Mononuclear cell (primary cell): Measurements from ENCODE around the gene ALDH7A1. TPM values are rescaled to one million over a fixed set of nuclear protein-coding genes. Genes with fewer than 3 reads are reported as not detected.

ENCODE experiments used
- H3K27me3 ChIP-seq: 2 replicates; pipeline ENCODE4 v1.6.0; 2011; ENCODE audit warnings: low read length, control low read depth; ENCODE audit not compliant: insufficient read depth
- H3K4me1 ChIP-seq: 2 replicates; pipeline ENCODE4 v1.5.1; 2011; ENCODE audit warnings: mild to moderate bottlenecking, low read length, control low read depth; ENCODE audit not compliant: insufficient read depth
- H3K4me3 ChIP-seq: 2 replicates; pipeline ENCODE4 v1.5.1; 2011; ENCODE audit warnings: mild to moderate bottlenecking, low read length, moderate library complexity
- H3K9me3 ChIP-seq: 2 replicates; pipeline ENCODE4 v1.5.1; 2011; ENCODE audit warnings: low read depth, mild to moderate bottlenecking, control low read depth, low read length
- total RNA-seq: library from RNA; depleted of rRNA; stranded (reverse); fragments of >200 nt; gene quantifications from one replicate; pipeline ENCODE4 v1.2.3, GENCODE V29; 2012

ALDH7A1 gene
- total RNA-seq, 1 donor, result 0.31 TPM

- Histone ChIP-seq H3K27me3 (no peaks in the 10 kb centered on the region), H3K4me1 (no peaks in the 10 kb centered on the region), H3K9me3 (no peaks in the 10 kb centered on the region), H3K4me3 (no peak overlapping the region)
Observed at GRCh38 chr5:126513302-126513701, 81.7 kb downstream of the ALDH7A1 start.

- Histone ChIP-seq H3K4me3 (no peak overlapping the region), H3K27me3 (no peaks in the 10 kb centered on the region), H3K9me3 (no peaks in the 10 kb centered on the region), H3K4me1 (no peaks in the 10 kb centered on the region)
Observed at GRCh38 chr5:126512451-126512850, 82.6 kb downstream of the ALDH7A1 start.

GRCh38 chr5:126511961-126512360 lies 83.1 kb downstream of the ALDH7A1 start:
- H3K4me3 ChIP-seq, result no peak overlapping the region
- H3K4me1 ChIP-seq, result no peaks in the 10 kb centered on the region
- H3K9me3 ChIP-seq, result no peaks in the 10 kb centered on the region
- H3K27me3 ChIP-seq, result no peaks in the 10 kb centered on the region

- Histone ChIP-seq H3K9me3 (no peaks in the 10 kb centered on the region), H3K27me3 (no peaks in the 10 kb centered on the region), H3K4me1 (no peaks in the 10 kb centered on the region), H3K4me3 (no peak overlapping the region)
Observed at GRCh38 chr5:126509339-126509738, 85.7 kb downstream of the ALDH7A1 start.

GRCh38 chr5:126508962-126509279 lies 86.1 kb downstream of the ALDH7A1 start:
- H3K9me3 ChIP-seq, result no peaks in the 10 kb centered on the region
- H3K4me3 ChIP-seq, result no peak overlapping the region
- H3K27me3 ChIP-seq, result no peaks in the 10 kb centered on the region

GRCh38 chr5:126508251-126508961 lies 86.6 kb downstream of the ALDH7A1 start:
- no peaks in the 10 kb centered on the region for H3K9me3 ChIP-seq
- H3K4me3 ChIP-seq, result no peak overlapping the region
- H3K4me1 ChIP-seq, result no peaks in the 10 kb centered on the region
- no peaks in the 10 kb centered on the region for H3K27me3 ChIP-seq

More at GRCh38 chr5:126508962-126509279, 86.1 kb downstream of the ALDH7A1 start:
- H3K4me1 ChIP-seq, result no peaks in the 10 kb centered on the region

- Histone ChIP-seq H3K4me3 (no peak overlapping the region), H3K27me3 (no peaks in the 10 kb centered on the region), H3K4me1 (no peaks in the 10 kb centered on the region), H3K9me3 (no peaks in the 10 kb centered on the region)
Observed at GRCh38 chr5:126506079-126506478, 88.9 kb downstream of the ALDH7A1 start.

- Histone ChIP-seq H3K9me3 (no peaks in the 10 kb centered on the region), H3K4me1 (no peaks in the 10 kb centered on the region), H3K4me3 (no peak overlapping the region), H3K27me3 (no peaks in the 10 kb centered on the region)
Observed at GRCh38 chr5:126503602-126504104, 91.4 kb downstream of the ALDH7A1 start.

GRCh38 chr5:126501448-126501847 lies 93.6 kb downstream of the ALDH7A1 start:
- Histone ChIP-seq H3K4me1 (no peaks in the 10 kb centered on the region), H3K9me3 (no peaks in the 10 kb centered on the region), H3K4me3 (no peak overlapping the region), H3K27me3 (no peaks in the 10 kb centered on the region)

GRCh38 chr5:126499853-126500342 lies 95.1 kb downstream of the ALDH7A1 start:
- Histone ChIP-seq H3K27me3 (no peaks in the 10 kb centered on the region), H3K4me3 (no peak overlapping the region), H3K9me3 (no peaks in the 10 kb centered on the region), H3K4me1 (no peaks in the 10 kb centered on the region)

GRCh38 chr5:126499278-126499677 lies 95.7 kb downstream of the ALDH7A1 start:
- Histone ChIP-seq H3K9me3 (no peaks in the 10 kb centered on the region), H3K4me3 (no peak overlapping the region), H3K27me3 (no peaks in the 10 kb centered on the region), H3K4me1 (no peaks in the 10 kb centered on the region)

- Histone ChIP-seq H3K4me1 (no peaks in the 10 kb centered on the region), H3K9me3 (no peaks in the 10 kb centered on the region), H3K27me3 (no peaks in the 10 kb centered on the region), H3K4me3 (no peak overlapping the region)
Observed at GRCh38 chr5:126497506-126497905, 97.5 kb downstream of the ALDH7A1 start.

- H3K4me1 ChIP-seq, result no peaks in the 10 kb centered on the region
- H3K27me3 ChIP-seq, result no peaks in the 10 kb centered on the region
- no peak overlapping the region for H3K4me3 ChIP-seq
Observed at GRCh38 chr5:126494393-126494792, 100.6 kb downstream of the ALDH7A1 start.

GRCh38 chr5:126492939-126493338 lies 102.1 kb downstream of the ALDH7A1 start:
- Histone ChIP-seq H3K27me3 (no peaks in the 10 kb centered on the region), H3K9me3 (no peaks in the 10 kb centered on the region), H3K4me1 (no peaks in the 10 kb centered on the region), H3K4me3 (no peak overlapping the region)

More at GRCh38 chr5:126494393-126494792, 100.6 kb downstream of the ALDH7A1 start:
- no peaks in the 10 kb centered on the region for H3K9me3 ChIP-seq

GRCh38 chr5:126490167-126490940 lies 104.7 kb downstream of the ALDH7A1 start:
- no peak overlapping the region for H3K4me3 ChIP-seq
- H3K9me3 ChIP-seq, result no peaks in the 10 kb centered on the region
- no peaks in the 10 kb centered on the region for H3K27me3 ChIP-seq
- H3K4me1 ChIP-seq, result no peaks in the 10 kb centered on the region
